ENCODE data around the gene KATNAL1. TPM values are rescaled to one million over a fixed set of nuclear protein-coding genes. Genes with fewer than 3 reads are reported as not detected.
A peak's percentile ranks its signal among the peaks of the same experiment; 100 is the strongest.

The KATNAL1 gene
- polyA plus RNA-seq, 3 donors, result 12.0 to 13.9 (median 12.8) TPM

DNA sequence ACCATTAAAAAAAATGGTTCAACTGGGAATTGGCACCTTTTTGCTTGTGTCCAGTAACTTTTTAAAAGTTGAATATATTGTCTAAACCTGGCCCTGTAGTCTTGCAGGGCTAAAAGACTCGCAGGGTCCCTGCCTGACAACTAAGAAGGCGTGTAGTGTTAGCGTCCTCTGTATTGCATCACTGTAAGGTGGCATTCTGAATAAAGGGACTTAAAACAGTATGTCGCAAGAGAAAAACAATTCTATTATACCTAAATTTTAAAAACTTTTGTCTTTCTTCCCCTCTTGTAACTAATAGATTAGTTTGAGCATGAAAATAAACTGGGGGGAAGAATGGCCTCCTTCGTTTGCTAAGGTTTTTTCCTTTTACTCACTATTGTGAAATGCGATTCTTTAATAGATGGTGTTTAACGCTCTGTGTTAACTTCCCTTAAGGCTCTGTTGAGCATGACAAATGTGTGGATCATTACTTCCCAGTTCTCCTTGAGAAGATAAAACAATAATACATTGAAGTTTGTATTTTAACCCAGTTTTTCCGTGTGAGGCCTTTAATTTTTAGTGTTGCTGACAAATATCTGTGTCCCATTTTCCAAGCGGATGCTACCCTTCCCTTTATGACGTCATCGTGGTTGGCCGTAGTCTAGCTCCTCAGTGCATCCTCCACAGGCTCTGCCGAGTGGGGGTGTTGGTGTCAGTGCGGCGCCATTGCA, 134.6 kb downstream of the KATNAL1 start:
- DNase-seq (ENCODE audit: low read depth in 3 of 3, low spot score in 2 of 3), result no peak

DNA sequence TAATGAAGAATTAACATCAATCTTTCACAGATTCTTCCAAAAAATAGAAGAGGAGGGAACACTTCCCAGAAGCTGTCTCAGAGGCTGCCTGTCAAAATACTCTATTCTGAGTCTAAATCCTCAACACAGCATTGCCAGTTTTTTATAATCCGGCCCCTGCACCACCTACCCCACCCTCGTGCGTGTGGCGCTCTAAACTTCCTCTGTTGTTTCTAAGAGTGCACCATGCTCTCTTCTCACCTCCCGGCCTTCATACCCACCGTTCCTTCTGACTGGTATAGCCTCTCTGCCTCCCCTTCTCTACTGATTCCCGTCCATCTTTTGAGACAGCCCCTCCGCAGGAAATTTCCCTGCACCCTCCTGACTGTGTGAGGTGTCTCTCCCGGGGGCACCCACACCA, 136.8 kb downstream of the KATNAL1 start:
- no peak for DNase-seq (ENCODE audit: low read depth in 3 of 3, low spot score in 2 of 3)

DNA sequence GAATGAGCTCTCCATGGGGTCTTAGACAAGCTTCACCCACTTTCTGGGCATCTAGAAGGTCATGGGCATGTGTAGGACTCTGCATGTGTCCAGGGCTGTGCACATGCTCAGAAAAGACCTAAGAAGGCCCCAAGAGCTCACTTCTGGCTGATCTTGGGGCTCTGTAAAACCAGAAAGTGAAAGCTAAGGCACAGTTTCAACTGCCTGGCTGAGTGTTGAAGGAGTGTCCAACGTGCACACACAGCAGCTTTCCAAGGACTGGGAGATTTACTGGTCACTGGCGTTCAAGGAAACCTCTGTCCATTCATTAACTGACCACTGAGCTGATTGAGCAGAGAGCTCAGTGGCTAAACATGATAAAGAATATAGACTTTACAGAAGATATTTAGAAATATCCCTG, 137.9 kb downstream of the KATNAL1 start:
- no peak for DNase-seq (ENCODE audit: low read depth in 3 of 3, low spot score in 2 of 3)

DNA sequence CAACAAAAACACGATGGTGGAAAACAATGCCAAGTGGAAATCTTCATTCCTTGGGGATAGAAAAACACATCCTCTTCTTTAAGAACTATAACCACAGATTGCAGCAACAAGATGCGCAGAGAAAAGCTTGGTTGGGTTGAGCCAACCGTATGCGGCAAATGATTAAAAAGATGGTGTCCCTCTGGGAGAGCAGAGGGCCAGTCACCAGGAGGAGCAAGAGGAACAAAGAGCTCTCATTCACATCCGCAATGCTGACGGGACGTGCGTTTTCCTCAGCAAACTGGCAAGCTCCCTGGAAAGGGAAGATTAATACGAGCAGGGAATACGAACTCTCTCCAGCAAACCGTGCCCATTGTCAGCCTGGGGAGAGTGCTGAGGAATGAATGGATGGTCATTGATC, 141.6 kb downstream of the KATNAL1 start:
- no peak for DNase-seq (ENCODE audit: low read depth in 3 of 3, low spot score in 2 of 3)

DNA sequence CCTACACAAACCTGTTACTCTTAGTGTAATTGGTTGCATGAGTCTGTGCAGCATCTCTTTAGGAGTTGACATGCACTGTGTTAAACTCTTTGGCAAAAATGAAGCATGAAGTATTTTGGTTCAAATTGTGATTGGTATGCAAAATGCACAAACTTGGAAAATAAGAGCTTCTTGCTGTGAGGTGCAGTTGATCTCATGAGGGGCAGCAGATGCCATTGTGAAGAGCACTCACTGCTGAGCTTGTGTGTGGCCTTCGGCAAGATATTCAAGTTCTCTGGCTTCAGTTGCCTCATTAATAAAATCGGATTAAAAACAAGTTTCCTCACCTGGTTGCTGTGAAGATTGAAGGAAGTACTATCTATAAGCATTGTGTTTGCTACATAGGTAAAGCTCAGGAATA, 142.3 kb downstream of the KATNAL1 start:
- no peak for DNase-seq (ENCODE audit: low read depth in 3 of 3, low spot score in 2 of 3)

DNA sequence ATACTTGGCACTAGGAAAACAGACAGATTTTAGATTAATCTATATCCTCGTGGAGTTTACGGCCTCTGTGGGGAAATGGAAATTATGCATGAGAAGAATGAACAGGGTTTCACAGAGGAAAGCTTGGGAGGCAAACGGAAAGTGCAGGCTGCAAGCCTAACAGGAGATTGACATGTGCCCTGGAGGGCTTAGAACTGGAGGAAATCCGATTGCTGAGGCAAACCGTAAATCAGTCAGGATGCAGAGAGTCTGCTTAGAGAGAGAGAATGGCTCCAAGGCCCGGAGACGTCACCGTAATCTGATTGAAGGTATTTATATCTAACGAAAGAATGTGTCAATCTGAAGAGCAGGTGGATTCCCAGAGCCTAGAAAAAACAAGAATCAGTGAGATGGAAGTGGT, 143.2 kb downstream of the KATNAL1 start:
- DNase-seq (ENCODE audit: low read depth in 3 of 3, low spot score in 2 of 3), result no peak

DNA sequence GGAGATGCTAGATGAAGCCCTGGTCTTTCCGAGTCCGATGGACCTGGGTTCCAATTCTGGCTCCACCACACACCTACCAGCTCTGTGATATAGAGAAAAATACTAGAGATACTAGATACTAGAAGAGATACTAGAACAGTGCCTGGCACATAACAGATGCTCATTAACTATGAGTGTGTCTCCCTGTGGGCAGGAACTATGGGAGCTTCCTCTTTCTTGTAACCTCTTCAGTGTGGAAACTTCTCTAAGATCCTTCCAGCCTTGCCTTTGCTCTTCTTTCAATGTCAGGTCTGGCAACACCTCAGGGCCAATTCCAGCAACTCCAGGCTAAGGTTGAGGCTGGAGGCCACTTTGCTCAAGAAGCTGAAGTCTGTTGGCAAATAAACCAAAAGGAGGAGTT, 143.9 kb downstream of the KATNAL1 start:
- no peak for DNase-seq (ENCODE audit: low read depth in 3 of 3, low spot score in 2 of 3)

DNA sequence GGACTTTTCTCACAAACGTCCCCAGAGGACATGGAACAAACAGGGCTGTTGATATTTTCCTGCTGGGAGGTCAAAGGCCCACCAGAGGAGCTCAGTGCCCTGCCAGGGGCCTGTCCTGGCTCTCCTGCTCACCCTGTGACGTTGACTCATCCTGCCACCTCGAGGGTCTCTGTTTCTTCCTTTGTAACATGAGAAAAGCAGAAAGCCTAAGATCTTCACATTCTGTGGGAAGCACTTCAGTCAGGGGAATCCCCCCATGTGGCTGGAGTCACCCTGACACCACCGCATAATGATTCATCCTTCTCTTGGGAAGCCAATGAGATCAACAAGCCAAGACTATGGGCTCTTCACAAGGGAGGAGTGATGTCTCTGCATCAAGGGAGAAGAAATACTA, 147.9 kb downstream of the KATNAL1 start:
- no peak for DNase-seq (ENCODE audit: low read depth in 3 of 3, low spot score in 2 of 3)

DNA sequence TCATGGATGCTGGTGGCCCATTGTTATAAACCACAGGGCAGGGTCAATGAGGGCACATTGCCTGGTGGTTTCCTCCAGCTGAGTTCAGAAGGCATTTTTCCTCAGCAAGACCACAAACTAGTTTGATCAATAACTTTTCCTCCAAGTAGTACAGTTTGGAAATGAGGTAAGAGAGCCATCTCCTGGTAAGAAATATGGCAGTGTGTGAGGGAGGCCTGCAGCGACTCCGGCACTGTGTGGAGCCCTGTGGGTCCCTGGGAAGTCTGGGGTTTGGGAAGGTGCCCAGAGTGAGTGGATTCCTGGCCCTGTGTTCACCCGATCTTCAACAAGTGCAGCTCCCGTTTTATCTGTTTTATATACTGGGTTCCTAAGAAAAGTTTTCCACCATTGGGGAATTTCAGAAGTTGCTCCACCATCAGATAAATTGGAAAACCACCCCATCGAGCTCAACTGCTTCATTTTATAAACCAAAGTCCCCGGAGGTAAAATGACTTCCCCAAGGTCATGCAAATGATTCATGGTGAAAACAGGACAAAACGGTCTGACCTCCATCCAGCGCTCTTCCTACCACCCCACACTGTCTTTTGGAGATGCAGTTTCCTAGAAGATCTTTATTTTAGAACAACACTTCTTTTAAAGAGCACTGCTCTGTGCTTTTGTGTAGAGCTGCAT, 148.4 kb downstream of the KATNAL1 start:
- DNase-seq (ENCODE audit: low read depth in 3 of 3, low spot score in 2 of 3), result no peak

DNA sequence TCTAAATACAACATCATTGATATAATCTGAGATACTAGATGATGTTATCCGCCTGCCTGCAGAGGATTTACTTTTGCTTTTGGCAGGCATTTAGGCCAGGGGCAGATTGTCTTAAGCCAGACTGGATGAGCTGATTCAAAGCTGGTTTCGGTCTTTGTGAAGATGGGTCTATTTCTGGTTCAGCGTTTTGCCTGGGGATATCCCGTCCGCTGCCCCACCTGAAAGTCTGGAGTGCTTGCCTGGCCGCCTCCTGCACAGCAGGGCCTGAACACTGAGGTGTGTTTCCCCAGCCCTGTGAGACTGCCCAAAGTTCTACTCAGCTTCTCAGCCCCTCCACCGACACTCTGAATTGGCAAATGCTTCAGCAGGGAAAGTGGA, 149.7 kb downstream of the KATNAL1 start:
- DNase-seq (ENCODE audit: low read depth in 3 of 3, low spot score in 2 of 3), result no peak

DNA sequence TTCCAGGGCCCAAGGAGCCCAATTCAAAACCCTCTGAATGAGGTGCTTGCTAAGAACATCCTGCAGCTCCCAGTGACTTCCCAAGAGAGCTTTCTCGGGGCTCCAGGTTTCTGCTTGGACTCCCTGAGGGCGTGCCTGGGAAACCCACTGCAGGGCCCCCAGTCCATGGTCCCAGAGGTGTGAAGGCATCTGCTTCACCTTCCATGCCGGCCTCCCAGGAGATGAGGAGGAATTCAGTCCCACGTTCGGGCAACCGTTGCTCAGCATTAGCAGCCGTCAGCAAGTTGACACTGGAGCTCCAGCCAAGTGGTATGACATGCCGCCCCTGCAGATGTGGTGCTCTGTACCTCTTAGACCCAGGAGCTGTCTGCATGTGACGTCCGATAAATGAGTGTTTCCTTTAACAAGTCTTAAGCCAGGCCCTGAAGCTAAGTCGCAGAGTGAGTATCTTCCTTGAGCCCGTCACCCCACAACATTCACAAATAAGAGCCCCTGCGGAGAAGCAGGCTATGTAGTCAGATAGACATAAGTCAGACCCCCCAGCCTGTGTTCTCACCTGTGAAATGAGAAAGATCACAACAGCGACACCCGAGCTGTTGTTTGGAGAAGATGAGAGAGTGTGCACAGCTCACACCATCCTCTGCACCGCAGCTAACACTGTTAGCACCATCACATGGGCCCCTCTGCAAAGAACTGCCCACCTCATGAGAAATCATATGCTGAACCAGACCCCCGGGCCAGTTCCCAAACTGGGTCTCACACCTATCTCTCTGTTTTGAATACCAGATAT, 150.3 kb downstream of the KATNAL1 start:
- no peak for DNase-seq (ENCODE audit: low read depth in 3 of 3, low spot score in 2 of 3)

DNA sequence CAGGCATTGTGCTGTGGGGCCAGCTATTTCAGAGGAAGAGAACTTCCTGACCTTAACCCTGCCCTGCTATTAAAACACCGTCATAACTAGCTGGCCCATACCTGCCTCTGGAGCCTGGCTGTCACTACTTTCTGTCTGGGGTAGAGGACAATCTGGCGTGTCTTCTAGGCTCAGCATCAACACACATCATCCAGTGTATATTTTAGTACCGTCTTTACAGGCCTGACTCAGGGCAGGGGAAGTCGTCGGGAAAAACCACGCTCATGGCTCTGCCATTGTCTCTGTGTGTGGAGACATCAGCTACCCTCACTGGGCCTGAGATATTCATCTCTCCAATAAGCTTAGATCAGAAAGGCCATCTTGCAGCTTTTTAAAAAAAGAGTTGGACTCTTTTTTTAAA, 151.1 kb downstream of the KATNAL1 start:
- DNase-seq (ENCODE audit: low read depth in 3 of 3, low spot score in 2 of 3), result no peak

DNA sequence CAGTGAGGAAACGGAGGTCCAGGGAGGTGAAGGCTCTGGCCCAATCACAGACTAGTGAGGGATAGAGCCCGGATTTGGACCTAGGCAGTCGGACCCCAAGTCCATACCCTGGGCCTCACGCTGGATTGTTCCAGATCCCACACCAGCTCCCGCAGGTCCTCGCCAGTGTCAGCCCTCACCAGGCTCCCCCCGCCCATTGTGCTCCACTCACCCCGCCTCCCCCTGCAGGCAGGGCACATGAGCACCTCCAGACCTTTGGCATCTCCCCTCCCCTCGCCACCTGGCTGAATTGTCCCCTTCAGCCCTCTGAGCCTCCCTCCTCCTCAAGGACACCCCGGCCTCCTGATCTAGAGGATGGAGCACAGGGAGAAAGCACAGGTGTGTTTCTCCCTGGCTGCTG, 152.4 kb downstream of the KATNAL1 start:
- no peak for DNase-seq (ENCODE audit: low read depth in 3 of 3, low spot score in 2 of 3)

DNA sequence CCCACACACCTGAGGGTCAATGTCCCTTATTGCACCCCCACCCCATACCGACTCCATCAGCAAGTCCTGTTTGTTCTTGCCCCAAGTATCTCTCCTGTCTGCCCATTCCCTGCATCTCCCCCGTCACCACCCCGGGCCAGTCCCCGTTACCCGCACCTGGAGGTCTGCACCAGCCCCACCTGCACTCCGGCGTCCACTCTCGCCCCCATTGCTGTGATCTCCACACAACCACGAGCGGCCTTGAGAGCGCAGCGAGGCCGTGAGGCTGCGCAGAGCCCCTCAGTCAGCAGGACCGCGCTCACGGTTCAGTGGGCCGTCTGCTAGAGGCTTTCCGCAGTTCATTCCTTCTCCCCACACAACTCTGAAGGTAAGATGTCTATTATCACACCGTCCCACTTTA, 152.8 kb downstream of the KATNAL1 start:
- no peak for DNase-seq (ENCODE audit: low read depth in 3 of 3, low spot score in 2 of 3)

DNA sequence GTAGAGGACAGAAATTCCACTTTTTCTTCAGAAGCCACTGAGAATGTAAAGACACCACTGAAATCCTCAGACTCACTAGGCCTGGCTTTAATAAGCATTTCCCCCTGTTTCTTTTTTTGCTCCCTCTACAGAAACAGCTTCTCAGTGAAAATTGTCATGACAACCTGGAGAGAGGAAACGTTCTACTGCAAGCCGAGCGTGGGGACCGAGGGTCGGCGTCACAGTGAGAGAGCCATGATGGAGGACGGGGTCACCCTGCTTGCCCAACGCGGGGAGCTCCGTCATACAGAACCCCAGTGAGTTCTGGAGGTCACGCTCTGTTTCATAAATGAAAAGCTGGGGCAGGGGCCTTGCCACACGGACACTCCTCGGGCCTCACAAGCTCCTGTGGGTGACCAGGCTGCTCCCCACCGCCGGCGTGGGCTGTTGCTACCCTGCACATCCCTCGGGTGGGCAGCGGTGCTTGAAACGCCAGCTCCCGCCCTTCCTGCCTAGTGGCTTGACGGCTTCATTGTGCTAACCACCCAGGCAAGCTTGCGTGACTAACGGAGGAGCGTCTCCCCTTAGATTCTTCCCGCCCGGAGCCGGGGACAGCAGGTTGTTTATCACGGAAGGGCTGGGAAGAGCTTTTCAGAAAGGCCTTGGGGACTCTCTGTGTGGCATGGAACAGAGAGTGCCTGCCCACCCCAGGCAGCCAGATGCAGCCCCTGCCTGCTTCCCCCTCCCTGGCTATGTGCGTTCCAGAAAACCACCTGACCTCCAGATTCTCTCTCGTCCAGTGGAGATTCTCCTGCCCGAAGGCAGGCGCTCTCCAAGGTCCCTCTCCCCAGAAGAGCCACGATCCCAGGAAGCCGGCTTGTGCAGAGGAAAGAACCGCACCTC, 153.6 kb downstream of the KATNAL1 start:
- DNase-seq (ENCODE audit: low read depth in 3 of 3, low spot score in 2 of 3), result peak in 1 of 3 donors; percentile 44

Other genes with a start within 250 kb of the KATNAL1 start
- gene UBE2L5, start 114.9 kb upstream of the KATNAL1 start, polyA plus RNA-seq (ENCODE audit: insufficient read length in 3 of 3), result 1 to 10 TPM in 1 of 3 donors, under 1 TPM in 2; 0.46 to 1.1 (median 0.47) TPM
- 1,000 to 10,000 TPM in 1 of 3 donors, 100 to 1,000 TPM in 2; 901 to 1,042 (median 920) TPM for gene HMGB1, start 158.4 kb upstream of the KATNAL1 start, polyA plus RNA-seq (ENCODE audit: insufficient read length in 3 of 3)

Data from right renal cortex interstitium (tissue), 3 donors.